ENCODE results near the gene FAF1. TPM values are rescaled to one million over a fixed set of nuclear protein-coding genes. Genes with fewer than 3 reads are reported as not detected.

The FAF1 gene
- total RNA-seq, 4 donors from 2014 or later: 25.1 to 74.6 (median 37.2) TPM

GRCh38 chr1:50902419-50902818 lies 57.6 kb downstream of the FAF1 start:
- Histone ChIP-seq H3K4me3 (no peak overlapping the region), H3K4me1 (no peaks in the 10 kb centered on the region), H3K27me3 (no peaks in the 10 kb centered on the region), H3K27ac (no peak overlapping the region), H3K36me3 (no peaks in the 10 kb centered on the region), H3K9me3 (no peaks in the 10 kb centered on the region)
- no peak for TF ChIP-seq POLR2AphosphoS5 (IDR thresholded peaks at IDR 0.05)
- TF ChIP-seq CTCF (IDR thresholded peaks at IDR 0.05): no peak
- no peak for TF ChIP-seq POLR2A (IDR thresholded peaks at IDR 0.05)
- TF ChIP-seq EP300 (IDR thresholded peaks at IDR 0.05; ENCODE audit: low read depth): no peak
- intact Hi-C loops (cut with DNase I; ENCODE audit: low total_unique reads): no loop called here
- in situ Hi-C loops (cut with MboI; ENCODE audit: low pct_ligation_motif_present in 1 of 4, low pct_unique_long_range_greater_than_20kb in 1 of 4, low sequenced_read_pairs in 3 of 4): no loop called here
- WGBS, 2 donors (ENCODE audit: low coverage in 1 of 2): 97 to 100% methylated on average over 1 of the region's 1 CpG
- DNase-seq: no peak

- Histone ChIP-seq H3K36me3 (no peaks in the 10 kb centered on the region), H3K9me3 (no peaks in the 10 kb centered on the region), H3K4me1 (no peaks in the 10 kb centered on the region), H3K27me3 (no peaks in the 10 kb centered on the region), H3K27ac (no peak overlapping the region), H3K4me3 (no peak overlapping the region)
- 0% methylated on average over 1 of the region's 1 CpG for WGBS, 2 donors (ENCODE audit: low coverage in 1 of 2)
- TF ChIP-seq POLR2AphosphoS5 (IDR thresholded peaks at IDR 0.05): no peak
- no peak for TF ChIP-seq EP300 (IDR thresholded peaks at IDR 0.05; ENCODE audit: low read depth)
- TF ChIP-seq POLR2A (IDR thresholded peaks at IDR 0.05): no peak
- TF ChIP-seq CTCF (IDR thresholded peaks at IDR 0.05): no peak
- in situ Hi-C loops (cut with MboI; ENCODE audit: low pct_ligation_motif_present in 1 of 4, low pct_unique_long_range_greater_than_20kb in 1 of 4, low sequenced_read_pairs in 3 of 4): no loop called here
- no peak for DNase-seq
- intact Hi-C loops (cut with DNase I; ENCODE audit: low total_unique reads): no loop called here
These were observed 58.2 kb downstream of the FAF1 start for GRCh38 chr1:50901872-50902271.

- intact Hi-C loops (cut with DNase I; ENCODE audit: low total_unique reads): no loop called here
- Histone ChIP-seq H3K9me3 (no peaks in the 10 kb centered on the region), H3K4me3 (no peak overlapping the region), H3K36me3 (no peaks in the 10 kb centered on the region), H3K4me1 (no peaks in the 10 kb centered on the region), H3K27me3 (no peaks in the 10 kb centered on the region), H3K27ac (no peak overlapping the region)
- DNase-seq: no peak
- TF ChIP-seq POLR2A (IDR thresholded peaks at IDR 0.05) (no peak), POLR2AphosphoS5 (IDR thresholded peaks at IDR 0.05) (no peak), CTCF (IDR thresholded peaks at IDR 0.05) (no peak), EP300 (IDR thresholded peaks at IDR 0.05; ENCODE audit: low read depth) (no peak)
- in situ Hi-C loops (cut with MboI; ENCODE audit: low pct_ligation_motif_present in 1 of 4, low pct_unique_long_range_greater_than_20kb in 1 of 4, low sequenced_read_pairs in 3 of 4): no loop called here
- 72 to 75% methylated on average over 1 to 2 of the region's 2 CpGs for WGBS, 2 donors (ENCODE audit: low coverage in 1 of 2)
These were observed 61.3 kb downstream of the FAF1 start for GRCh38 chr1:50898773-50899172.

GRCh38 chr1:50894340-50894739 lies 65.7 kb downstream of the FAF1 start:
- Histone ChIP-seq H3K27ac (no peak overlapping the region), H3K4me1 (no peaks in the 10 kb centered on the region), H3K4me3 (no peak overlapping the region), H3K9me3 (peaks cover 0 to 4% of the 10 kb centered on the region in 2 donors), H3K36me3 (no peaks in the 10 kb centered on the region), H3K27me3 (no peaks in the 10 kb centered on the region)
- TF ChIP-seq POLR2A (IDR thresholded peaks at IDR 0.05): no peak
- TF ChIP-seq POLR2AphosphoS5 (IDR thresholded peaks at IDR 0.05): no peak
- TF ChIP-seq CTCF (IDR thresholded peaks at IDR 0.05): no peak
- TF ChIP-seq EP300 (IDR thresholded peaks at IDR 0.05; ENCODE audit: low read depth): no peak
- WGBS, 2 donors (ENCODE audit: low coverage in 1 of 2): 92% methylated on average over 1 of the region's 1 CpG; no CpG with 5 or more reads in 1 of the 2 donors
- intact Hi-C loops (cut with DNase I; ENCODE audit: low total_unique reads): no loop called here
- in situ Hi-C loops (cut with MboI; ENCODE audit: low pct_ligation_motif_present in 1 of 4, low pct_unique_long_range_greater_than_20kb in 1 of 4, low sequenced_read_pairs in 3 of 4): no loop called here
- DNase-seq: no peak

Measured in transverse colon (tissue), 4 donors.